Neural cell (in vitro differentiated cells): Measurements from ENCODE around the gene HAUS3. TPM values are rescaled to one million over a fixed set of nuclear protein-coding genes. Genes with fewer than 3 reads are reported as not detected.

Source experiments
- H2AFZ ChIP-seq: fragments of 200-600, 300-800 bp; sonication (generic), shearing (Covaris generic); 2 replicates; pipeline ENCODE4 v1.6.0; 2014; ENCODE audit warnings: low read depth, mild to moderate bottlenecking, antibody characterized with exemption, low read length, moderate library complexity
- H3F3A ChIP-seq: fragments of 200-600 bp; shearing (Covaris generic); 2 replicates; pipeline ENCODE4 v1.6.1; 2016; ENCODE audit warnings: mild to moderate bottlenecking, moderate library complexity, mixed read lengths, antibody characterized with exemption, low read length; ENCODE audit not compliant: insufficient read depth, poor library complexity, severe bottlenecking
- H3K27ac ChIP-seq: fragments of 200-600, 300-800 bp; sonication (generic), shearing (Covaris generic); 2 replicates; pipeline ENCODE4 v1.5.1; 2014; ENCODE audit warnings: mild to moderate bottlenecking, low read length, moderate library complexity
- H3K27me3 ChIP-seq: fragments of 300-800, 200-600 bp; sonication (generic), shearing (Covaris generic); 2 replicates; pipeline ENCODE4 v1.6.0; 2014; ENCODE audit warnings: mild to moderate bottlenecking, low read depth, low read length, moderate library complexity; ENCODE audit not compliant: insufficient read depth
- H3K36me3 ChIP-seq: fragments of 300-800, 200-600 bp; sonication (generic), shearing (Covaris generic); 2 replicates; pipeline ENCODE4 v1.5.1; 2014; ENCODE audit warnings: mild to moderate bottlenecking, antibody characterized with exemption, low read length, moderate library complexity; ENCODE audit not compliant: insufficient read depth
- H3K4me2 ChIP-seq: fragments of 300-800, 200-600 bp; sonication (generic), shearing (Covaris generic); 2 replicates; pipeline ENCODE4 v1.6.0; 2014; ENCODE audit warnings: mild to moderate bottlenecking, low read length
- H3K4me3 ChIP-seq: fragments of 300-800, 200-600 bp; sonication (generic), shearing (Covaris generic); 2 replicates; pipeline ENCODE4 v1.5.1; 2014; ENCODE audit warnings: mild to moderate bottlenecking, low read length, moderate library complexity
- H3K79me2 ChIP-seq: fragments of 200-600 bp; shearing (Covaris generic); replicated peaks from 2 replicates; pipeline ENCODE4 v1.6.0; 2014; ENCODE audit warnings: mild to moderate bottlenecking, low read length, moderate library complexity; ENCODE audit not compliant: insufficient read depth
- H3K9ac ChIP-seq: fragments of 300-800, 200-600 bp; sonication (generic), shearing (Covaris generic); 2 replicates; pipeline ENCODE4 v1.6.1; 2016; ENCODE audit warnings: mild to moderate bottlenecking, low read length, mixed read lengths
- H3K9me2 ChIP-seq: fragments of 200-600 bp; shearing (Covaris generic); 2 replicates; pipeline ENCODE4 v1.6.1; 2016; ENCODE audit warnings: mild to moderate bottlenecking, low read length, mixed read lengths; ENCODE audit not compliant: insufficient read depth
- H3K9me3 ChIP-seq: fragments of 200-600, 300-800 bp; sonication (generic), shearing (Covaris generic); 2 replicates; pipeline ENCODE4 v1.6.1; 2016; ENCODE audit warnings: mild to moderate bottlenecking, mixed run types, low read length, moderate library complexity, mixed read lengths
- H4K20me1 ChIP-seq: fragments of 200-600 bp; shearing (Covaris generic); 2 replicates; pipeline ENCODE4 v1.6.1; 2016; ENCODE audit warnings: mild to moderate bottlenecking, mixed run types; ENCODE audit not compliant: insufficient read depth
- EP300 ChIP-seq: fragments of 450-650 bp; conservative IDR thresholded peaks from 2 replicates; pipeline ENCODE4 v1.6.1; 2014; ENCODE audit warnings: antibody characterized with exemption, mild to moderate bottlenecking, moderate library complexity; ENCODE audit not compliant: poor library complexity, severe bottlenecking
- EZH2 ChIP-seq: fragments of 200-600, 300-800 bp; shearing (Covaris generic), sonication (generic); IDR thresholded peaks from 2 replicates; pipeline ENCODE4 v1.6.1; 2014; ENCODE audit warnings: antibody characterized with exemption, low read length, borderline replicate concordance, mild to moderate bottlenecking; ENCODE audit not compliant: insufficient read depth, poor library complexity, severe bottlenecking
- MXI1 ChIP-seq: fragments of 450-650 bp; conservative IDR thresholded peaks from 2 replicates; pipeline ENCODE4 v1.6.1; 2014; ENCODE audit warnings: antibody characterized with exemption, mild to moderate bottlenecking; ENCODE audit not compliant: poor library complexity, severe bottlenecking
- POLR2AphosphoS5 ChIP-seq: IDR thresholded peaks from 2 replicates; pipeline ENCODE4 v1.6.1; 2012
- RAD21 ChIP-seq: fragments of 450-650 bp; conservative IDR thresholded peaks from 2 replicates; pipeline ENCODE4 v1.6.1; 2014; ENCODE audit warnings: antibody characterized with exemption, mild to moderate bottlenecking, moderate library complexity
- SMC3 ChIP-seq: fragments of 450-650 bp; conservative IDR thresholded peaks from 2 replicates; pipeline ENCODE4 v1.6.1; 2014; ENCODE audit warnings: antibody characterized with exemption, mild to moderate bottlenecking, moderate library complexity; ENCODE audit not compliant: poor library complexity
- TAF1 ChIP-seq: IDR thresholded peaks from 2 replicates; pipeline ENCODE4 v1.6.1; 2012; ENCODE audit warnings: low read depth
- polyA plus RNA-seq: library from polyadenylated mRNA; depleted of rRNA; stranded (reverse); fragments of >200 nt; gene quantifications from 2 replicates; pipeline ENCODE4 v1.2.3, GENCODE V29; 2014
- TF ChIP-seq, protein P1 (sequence below): IDR thresholded peaks from 2 replicates; pipeline ENCODE4 v1.6.1; 2012; ENCODE audit warnings: borderline replicate concordance
- TF ChIP-seq, protein P2 (sequence below): fragments of 450-650 bp; IDR thresholded peaks from 2 replicates; pipeline ENCODE4 v1.5.1; 2014; ENCODE audit warnings: antibody characterized with exemption, mild to moderate bottlenecking, moderate library complexity; ENCODE audit not compliant: poor library complexity, severe bottlenecking

HAUS3 gene
- polyA plus RNA-seq, 1 donor from 2014 or later: 34.2 TPM

DNA sequence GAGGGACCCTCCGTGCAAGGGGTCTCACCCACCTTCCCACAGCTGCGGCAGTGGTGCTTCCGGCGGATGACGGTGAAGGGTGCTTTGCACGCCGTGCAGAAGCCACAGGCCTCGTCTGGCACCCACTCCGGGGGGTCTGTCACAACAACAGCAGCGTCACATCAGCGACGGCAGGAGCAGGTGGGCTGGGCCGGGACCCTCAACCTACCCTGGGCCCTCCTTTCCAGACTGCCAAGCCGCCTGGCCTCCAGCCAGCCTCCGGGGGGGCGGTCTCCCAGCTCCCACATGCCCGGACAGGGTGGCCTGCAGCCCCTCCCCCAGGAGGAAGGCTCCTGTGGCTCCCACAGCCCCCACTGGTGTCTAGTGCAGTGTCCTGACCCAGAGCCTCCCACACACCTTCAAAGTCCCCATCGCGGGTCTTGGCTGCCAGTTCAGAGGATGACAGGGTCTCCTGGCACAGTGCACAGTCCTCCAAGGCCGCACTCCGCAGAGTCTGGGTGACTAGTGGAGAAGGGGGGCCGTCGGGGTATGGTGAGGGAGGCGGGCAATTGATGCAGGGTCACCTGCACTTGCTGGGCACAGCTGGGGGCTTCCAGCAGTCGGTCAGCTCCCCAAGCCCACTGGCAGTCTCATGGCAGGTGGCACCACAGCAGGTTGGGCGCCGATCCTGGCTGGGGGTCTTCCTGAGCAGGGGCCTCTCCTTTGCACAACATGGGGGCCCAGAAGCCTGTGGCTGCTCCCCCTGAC lies 29.5 kb upstream of the HAUS3 start:
- no peaks in the 10 kb centered on the region for H3K79me2 ChIP-seq
- no peaks in the 10 kb centered on the region for H3K9me3 ChIP-seq
- H2AFZ ChIP-seq: no peak overlapping the region
- no peaks in the 10 kb centered on the region for H3K27me3 ChIP-seq
- H3K4me3 ChIP-seq: no peak overlapping the region
- H3K9me2 ChIP-seq: no peaks in the 10 kb centered on the region
- H3K4me2 ChIP-seq: no peak overlapping the region
- H3K9ac ChIP-seq: no peak overlapping the region
- H4K20me1 ChIP-seq: no peaks in the 10 kb centered on the region
- no peak overlapping the region for H3K27ac ChIP-seq
- TF ChIP-seq MXI1 (no peak), EZH2 (no peak), TAF1 (no peak), POLR2AphosphoS5 (no peak), RAD21 (no peak), EP300 (no peak), SMC3 (no peak)
- TF ChIP-seq, protein P1, sequence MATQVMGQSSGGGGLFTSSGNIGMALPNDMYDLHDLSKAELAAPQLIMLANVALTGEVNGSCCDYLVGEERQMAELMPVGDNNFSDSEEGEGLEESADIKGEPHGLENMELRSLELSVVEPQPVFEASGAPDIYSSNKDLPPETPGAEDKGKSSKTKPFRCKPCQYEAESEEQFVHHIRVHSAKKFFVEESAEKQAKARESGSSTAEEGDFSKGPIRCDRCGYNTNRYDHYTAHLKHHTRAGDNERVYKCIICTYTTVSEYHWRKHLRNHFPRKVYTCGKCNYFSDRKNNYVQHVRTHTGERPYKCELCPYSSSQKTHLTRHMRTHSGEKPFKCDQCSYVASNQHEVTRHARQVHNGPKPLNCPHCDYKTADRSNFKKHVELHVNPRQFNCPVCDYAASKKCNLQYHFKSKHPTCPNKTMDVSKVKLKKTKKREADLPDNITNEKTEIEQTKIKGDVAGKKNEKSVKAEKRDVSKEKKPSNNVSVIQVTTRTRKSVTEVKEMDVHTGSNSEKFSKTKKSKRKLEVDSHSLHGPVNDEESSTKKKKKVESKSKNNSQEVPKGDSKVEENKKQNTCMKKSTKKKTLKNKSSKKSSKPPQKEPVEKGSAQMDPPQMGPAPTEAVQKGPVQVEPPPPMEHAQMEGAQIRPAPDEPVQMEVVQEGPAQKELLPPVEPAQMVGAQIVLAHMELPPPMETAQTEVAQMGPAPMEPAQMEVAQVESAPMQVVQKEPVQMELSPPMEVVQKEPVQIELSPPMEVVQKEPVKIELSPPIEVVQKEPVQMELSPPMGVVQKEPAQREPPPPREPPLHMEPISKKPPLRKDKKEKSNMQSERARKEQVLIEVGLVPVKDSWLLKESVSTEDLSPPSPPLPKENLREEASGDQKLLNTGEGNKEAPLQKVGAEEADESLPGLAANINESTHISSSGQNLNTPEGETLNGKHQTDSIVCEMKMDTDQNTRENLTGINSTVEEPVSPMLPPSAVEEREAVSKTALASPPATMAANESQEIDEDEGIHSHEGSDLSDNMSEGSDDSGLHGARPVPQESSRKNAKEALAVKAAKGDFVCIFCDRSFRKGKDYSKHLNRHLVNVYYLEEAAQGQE: no peak
- TF ChIP-seq, protein P2, sequence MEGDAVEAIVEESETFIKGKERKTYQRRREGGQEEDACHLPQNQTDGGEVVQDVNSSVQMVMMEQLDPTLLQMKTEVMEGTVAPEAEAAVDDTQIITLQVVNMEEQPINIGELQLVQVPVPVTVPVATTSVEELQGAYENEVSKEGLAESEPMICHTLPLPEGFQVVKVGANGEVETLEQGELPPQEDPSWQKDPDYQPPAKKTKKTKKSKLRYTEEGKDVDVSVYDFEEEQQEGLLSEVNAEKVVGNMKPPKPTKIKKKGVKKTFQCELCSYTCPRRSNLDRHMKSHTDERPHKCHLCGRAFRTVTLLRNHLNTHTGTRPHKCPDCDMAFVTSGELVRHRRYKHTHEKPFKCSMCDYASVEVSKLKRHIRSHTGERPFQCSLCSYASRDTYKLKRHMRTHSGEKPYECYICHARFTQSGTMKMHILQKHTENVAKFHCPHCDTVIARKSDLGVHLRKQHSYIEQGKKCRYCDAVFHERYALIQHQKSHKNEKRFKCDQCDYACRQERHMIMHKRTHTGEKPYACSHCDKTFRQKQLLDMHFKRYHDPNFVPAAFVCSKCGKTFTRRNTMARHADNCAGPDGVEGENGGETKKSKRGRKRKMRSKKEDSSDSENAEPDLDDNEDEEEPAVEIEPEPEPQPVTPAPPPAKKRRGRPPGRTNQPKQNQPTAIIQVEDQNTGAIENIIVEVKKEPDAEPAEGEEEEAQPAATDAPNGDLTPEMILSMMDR: no peak
- no peaks in the 10 kb centered on the region for H3F3A ChIP-seq
- no peaks in the 10 kb centered on the region for H3K36me3 ChIP-seq

DNA sequence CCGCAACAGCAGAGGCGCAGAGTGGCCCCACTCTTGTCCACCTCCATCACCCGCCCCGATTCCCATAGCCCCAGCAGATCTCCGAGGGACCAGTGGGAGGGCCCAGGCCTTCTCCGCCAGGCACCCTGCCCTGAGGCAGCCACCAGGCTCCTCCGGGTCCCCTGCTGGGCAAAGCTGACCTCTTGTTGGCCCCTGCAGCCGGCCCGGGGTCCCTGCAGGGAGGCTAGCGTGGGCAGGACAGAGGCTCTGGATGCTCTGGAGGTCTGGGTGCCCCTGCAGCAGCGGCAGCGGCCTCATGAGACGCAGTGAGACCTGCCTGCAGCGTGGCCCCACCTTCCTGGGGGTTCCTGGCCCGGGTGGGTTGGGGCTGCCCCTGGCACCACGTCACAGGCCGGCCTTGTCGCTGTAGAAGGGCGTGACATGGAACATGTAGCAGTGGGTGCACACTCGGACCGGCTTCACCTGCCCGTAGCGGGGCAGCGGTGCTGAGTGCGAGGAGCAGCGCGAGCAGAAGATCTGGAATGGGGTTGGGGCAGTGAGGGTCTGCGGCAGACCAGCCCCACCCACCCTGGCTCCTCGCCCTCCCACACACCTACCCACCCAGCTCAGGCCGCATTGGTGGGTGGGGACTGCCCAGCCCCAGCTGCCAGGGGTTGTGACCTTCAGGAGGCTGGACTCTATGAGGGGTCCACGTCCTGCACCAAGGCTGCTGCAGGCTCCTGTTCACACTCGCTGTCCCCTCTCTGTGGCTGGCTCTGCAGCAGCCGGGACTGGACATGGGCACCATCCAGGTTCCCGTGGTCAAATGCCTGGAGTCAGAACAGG lies 28.6 kb upstream of the HAUS3 start:
- Histone ChIP-seq H3K27me3 (no peaks in the 10 kb centered on the region), H3K9me2 (no peaks in the 10 kb centered on the region), H3K36me3 (no peaks in the 10 kb centered on the region), H4K20me1 (no peaks in the 10 kb centered on the region), H3K9ac (no peak overlapping the region), H3K4me2 (no peak overlapping the region), H3K4me3 (no peak overlapping the region), H2AFZ (no peak overlapping the region), H3F3A (no peaks in the 10 kb centered on the region), H3K79me2 (no peaks in the 10 kb centered on the region), H3K27ac (no peak overlapping the region), H3K9me3 (no peaks in the 10 kb centered on the region)
- TF ChIP-seq TAF1 (no peak), POLR2AphosphoS5 (no peak), MXI1 (no peak), RAD21 (no peak), SMC3 (no peak), EP300 (no peak), EZH2 (no peak)
- TF ChIP-seq, protein P1: no peak
- TF ChIP-seq, protein P2: no peak
